Left colon (tissue), 2 donors: ENCODE data around the gene HIBADH. TPM values are rescaled to one million over a fixed set of nuclear protein-coding genes. Genes with fewer than 3 reads are reported as not detected.

Experiments used
- ATAC-seq: fragments of 200-7000 bp; cut with Tn5 transposase; one replicate; pipeline ENCODE4 v1.9.1; 2020; ENCODE audit warnings: mild to moderate bottlenecking, moderate library complexity
- DNase-seq, 2 donors: peaks; one replicate each; pipeline ENCODE4 v3.0.0-alpha.2; 2020
- intact Hi-C, 2 donors: fragments of 100-400 bp; cut with DNase I in 1 of 2; cut with micrococcal nuclease in 1 of 2; formaldehyde crosslinking; loops; one replicate each; pipeline versions ENCODE4 v1.11.2 to v1.14.0; 2022; cut with DNase I, micrococcal nuclease
- total RNA-seq, 2 donors: library from RNA; stranded (reverse); fragmentation: NEBNext Ultra II Directional; extraction: Animal tissue kit (Norgen Biotek cat#: 25700); gene quantifications; one replicate each; pipeline ENCODE4 v1.2.1, GENCODE V29; 2021
- donor health status: DM: no; HTN: no; CAD: no.
- donor health status: DM: yes; HTN: yes; CAD: no.

Gene HIBADH
- total RNA-seq, 2 donors from 2014 or later: 25.4 to 38.6 TPM

DNA sequence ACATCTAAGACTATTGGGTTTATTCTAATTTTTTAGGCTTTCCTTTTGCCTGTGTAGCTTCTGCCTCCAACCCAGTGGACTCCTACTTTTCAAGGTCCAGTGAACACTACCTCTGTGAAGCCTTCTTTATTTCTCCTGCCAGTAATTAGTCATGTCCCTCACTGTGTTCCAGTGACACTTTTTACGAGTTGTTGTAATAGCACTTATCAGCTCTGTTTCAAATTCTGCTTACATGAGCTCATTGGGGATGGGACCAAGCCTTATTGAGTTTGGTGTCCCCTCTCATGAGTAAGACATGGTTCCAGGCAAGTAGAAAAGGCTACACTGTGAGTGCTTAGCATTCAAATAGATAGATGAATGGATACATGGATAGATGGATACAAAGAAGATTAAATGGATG, 184.6 kb downstream of the HIBADH start:
- ATAC-seq (no peak), DNase-seq (no peak)
- intact Hi-C loops: no loop called here

GRCh38 chr7:27476493-27476892, 186.2 kb downstream of the HIBADH start:
- ATAC-seq (no peak), DNase-seq (no peak)
- intact Hi-C loops: no loop called here

Other genes with a start within 250 kb of the HIBADH start
- 100 to 1,000 TPM; 119 to 135 TPM for gene TAX1BP1, start 77.3 kb upstream of the HIBADH start, total RNA-seq